Gastrocnemius medialis (tissue), 4 donors: ENCODE results near the gene DFFA.

Experiments
- CTCF ChIP-seq, 5 experiments: fragments of 450-650 bp in 3 of 5; fragments of 200-600 bp in 2 of 5; sonication (generic) in 2 of 5; IDR thresholded peaks in 4 of 5; conservative IDR thresholded peaks in 1 of 5; 1 replicate in 4 of 5; 2 replicates in 1 of 5; pipeline ENCODE4 v1.5.1; 2016 to 2019; ENCODE audit warnings: antibody characterized with exemption in 5 of 5, mild to moderate bottlenecking in 3 of 5, moderate library complexity in 3 of 5
- POLR2A ChIP-seq, 2 donors: fragments of 450-650 bp; IDR thresholded peaks; one replicate each; pipeline ENCODE4 v1.6.1; 2017; ENCODE audit warnings: antibody characterized with exemption in 2 of 2, mild to moderate bottlenecking in 2 of 2, moderate library complexity in 2 of 2

DNA sequence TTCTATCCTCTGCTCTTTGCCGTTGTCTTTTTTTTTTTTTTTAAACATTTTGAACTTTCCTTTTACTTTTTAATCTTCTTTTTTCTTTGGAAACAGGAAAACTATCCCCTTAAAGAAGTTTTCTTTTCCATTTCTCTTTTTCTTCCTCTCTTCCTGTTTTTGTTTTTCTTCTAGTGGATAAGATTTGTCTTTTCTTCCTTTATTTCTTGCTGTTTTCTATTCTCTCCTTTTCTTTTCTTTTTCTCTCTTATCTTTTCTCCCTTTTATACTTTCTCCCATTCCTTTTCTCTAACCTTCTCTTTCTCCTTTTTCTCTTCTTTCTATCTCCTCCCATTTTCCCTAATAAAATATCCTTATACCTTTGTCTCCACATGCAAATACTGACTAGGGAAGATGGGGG, 48.6 kb upstream of the DFFA start:
- TF ChIP-seq CTCF (IDR thresholded peaks at IDR 0.05 in 4 of 5, conservative IDR thresholded peaks at IDR 0.05 in 1 of 5) = no peak
- no peak for TF ChIP-seq POLR2A (IDR thresholded peaks at IDR 0.05)
